HG03103 (cell line): ENCODE results near the gene NXPE1.
"Not testable (repeated sequence)": the region's sequence is repeated elsewhere in the genome, so short reads cannot be mapped to it uniquely, and the experiment has no call there.

ENCODE experiments used
- ATAC-seq: cut with Tn5 transposase; IDR thresholded peaks from one replicate; pipeline ENCODE4 v1.9.1; 2021; ENCODE audit warnings: low read depth; ENCODE audit not compliant: unreplicated experiment

Gene NXPE1

GRCh38 chr11:114559425-114560310 lies at the start of gene NXPE1:
NXPE1 (minus strand) TSS chr11:114559881; CDS start chr11:114551201, 8,680 bp downstream.
- ATAC-seq, result no peak

- ATAC-seq, result no peak
Observed at GRCh38 chr11:114609429-114609828, 49.7 kb upstream of the NXPE1 start.

- ATAC-seq, result not testable (repeated sequence)
Observed at GRCh38 chr11:114608605-114609004, 48.9 kb upstream of the NXPE1 start.

- no peak for ATAC-seq
Observed at GRCh38 chr11:114607753-114608459, 48.2 kb upstream of the NXPE1 start.

- not testable (repeated sequence) for ATAC-seq
Observed at GRCh38 chr11:114606802-114607075, 47.1 kb upstream of the NXPE1 start.

GRCh38 chr11:114606003-114606801 lies 46.5 kb upstream of the NXPE1 start:
- ATAC-seq, result no peak

- no peak for ATAC-seq
Observed at GRCh38 chr11:114605370-114605769, 45.7 kb upstream of the NXPE1 start.

GRCh38 chr11:114604886-114605285 lies 45.2 kb upstream of the NXPE1 start:
- ATAC-seq, result no peak

- ATAC-seq, result no peak
Observed at GRCh38 chr11:114604179-114604813, 44.6 kb upstream of the NXPE1 start.

GRCh38 chr11:114603151-114603550 lies 43.5 kb upstream of the NXPE1 start:
- ATAC-seq, result not testable (repeated sequence)

GRCh38 chr11:114598461-114598860 lies 38.8 kb upstream of the NXPE1 start:
- ATAC-seq, result no peak

GRCh38 chr11:114596175-114596919 lies 36.7 kb upstream of the NXPE1 start:
- no peak for ATAC-seq

GRCh38 chr11:114595571-114595970 lies 35.9 kb upstream of the NXPE1 start, which contains the start of gene NXPE4:
NXPE4 (minus strand) TSS chr11:114595786; CDS start chr11:114594759, 1,027 bp downstream.
- ATAC-seq, result no peak

- no peak for ATAC-seq
Observed at GRCh38 chr11:114594703-114595102, 35.0 kb upstream of the NXPE1 start.

GRCh38 chr11:114587398-114587953 lies 27.8 kb upstream of the NXPE1 start:
- no peak for ATAC-seq

- no peak for ATAC-seq
Observed at GRCh38 chr11:114586797-114587196, 27.1 kb upstream of the NXPE1 start.

- ATAC-seq, result no peak
Observed at GRCh38 chr11:114571712-114572111, 12.0 kb upstream of the NXPE1 start.

- no peak for ATAC-seq
Observed at GRCh38 chr11:114569801-114570200, 10.1 kb upstream of the NXPE1 start.

- ATAC-seq, result no peak
Observed at GRCh38 chr11:114566276-114566675, 6.6 kb upstream of the NXPE1 start.

- ATAC-seq, result no peak
Observed at GRCh38 chr11:114564831-114565230, 5.2 kb upstream of the NXPE1 start.
